A673 (cell line): Measurements from ENCODE around the gene SLC36A3. TPM values are rescaled to one million over a fixed set of nuclear protein-coding genes. Genes with fewer than 3 reads are reported as not detected.

Experiments
- BruUV-seq: library from RNA; stranded (reverse); fragments of 400-500 nt; replicated peaks from 2 replicates; lab custom pipeline; 2021; lab: Mats Ljungman, UMichigan
- CTCF ChIA-PET: fragments of 300-600 bp; sonication (Branson Sonifier 250); formaldehyde crosslinking; loops from one replicate; lab custom pipeline; 2022; ENCODE audit warnings: antibody characterized with exemption; lab: Charles Lee
- POLR2A ChIA-PET: fragments of 300-600 bp; sonication (Branson Sonifier 250); formaldehyde crosslinking; loops from one replicate; lab custom pipeline; 2022; ENCODE audit warnings: antibody characterized with exemption; ENCODE audit not compliant: low non-redundant PET; lab: Charles Lee
- DNase-seq: peaks from one replicate; pipeline ENCODE4 v3.0.0-alpha.2; 2015; ENCODE audit warnings: low spot score
- H3K27ac ChIP-seq: fragments of 200-600 bp; sonication (generic); 2 replicates; pipeline ENCODE4 v1.5.1; 2016; ENCODE audit warnings: mixed run types, low read depth, mild to moderate bottlenecking, mixed read lengths, antibody characterized with exemption, low read length; ENCODE audit not compliant: poor library complexity, severe bottlenecking
- H3K27me3 ChIP-seq: fragments of 200-600 bp; sonication (generic); replicated peaks from 2 replicates; pipeline ENCODE4 v1.6.1; 2017; ENCODE audit warnings: mixed run types, low read depth, mild to moderate bottlenecking, mixed read lengths, antibody characterized with exemption, low read length; ENCODE audit not compliant: insufficient read depth, poor library complexity
- H3K36me3 ChIP-seq: fragments of 200-600 bp; sonication (generic); 2 replicates; pipeline ENCODE4 v1.6.1; 2016; ENCODE audit warnings: mixed run types, mild to moderate bottlenecking, mixed read lengths, antibody characterized with exemption, low read length; ENCODE audit not compliant: insufficient read depth, poor library complexity, severe bottlenecking
- H3K4me1 ChIP-seq: fragments of 200-600 bp; sonication (generic); 2 replicates; pipeline ENCODE4 v1.6.1; 2017; ENCODE audit warnings: mixed run types, mild to moderate bottlenecking, mixed read lengths, antibody characterized with exemption, low read length; ENCODE audit not compliant: insufficient read depth, poor library complexity, severe bottlenecking
- H3K4me3 ChIP-seq: fragments of 200-600 bp; sonication (generic); 2 replicates; pipeline ENCODE4 v1.5.1; 2016; ENCODE audit warnings: low read depth, mixed run types, mild to moderate bottlenecking, mixed read lengths, low read length; ENCODE audit not compliant: poor library complexity, severe bottlenecking
- H3K9me3 ChIP-seq: fragments of 200-600 bp; sonication (generic); 2 replicates; pipeline ENCODE4 v1.6.1; 2016; ENCODE audit warnings: mixed run types, low read depth, mild to moderate bottlenecking, mixed read lengths, antibody characterized with exemption, low read length; ENCODE audit not compliant: poor library complexity, severe bottlenecking
- CTCF ChIP-seq: fragments of 300-800, 200-600 bp; sonication (generic); conservative IDR thresholded peaks from 2 replicates; pipeline ENCODE4 v1.5.1; 2017; ENCODE audit warnings: low read depth, mild to moderate bottlenecking, antibody characterized with exemption, low read length, moderate library complexity, mixed read lengths
- EZH2 ChIP-seq: fragments of 200-600 bp; sonication (generic); IDR thresholded peaks from 2 replicates; pipeline ENCODE4 v1.6.1; 2017; ENCODE audit warnings: borderline replicate concordance, low read depth, mild to moderate bottlenecking, mixed read lengths, antibody characterized with exemption, low read length; ENCODE audit not compliant: poor library complexity, severe bottlenecking
- intact Hi-C: fragments of 100-400 bp; cut with micrococcal nuclease; formaldehyde crosslinking; loops from one replicate; pipeline ENCODE4 v1.10.0; 2022; ENCODE audit not compliant: unreplicated experiment
- total RNA-seq: library from RNA; stranded (reverse); gene quantifications from 2 replicates; pipeline ENCODE4 v1.2.3, GENCODE V29; 2021

Gene SLC36A3
- total RNA-seq, 1 experiment from 2014 or later = not detected

GRCh38 chr5:151283120-151283825 is 20.3 kb downstream of the SLC36A3 start:
- intact Hi-C loops = no loop called here
- ChIA-PET POLR2A (no interaction called here), CTCF (interaction anchor here (0.6 kb wide), 1 partner anchor 27 kb away, joined by 3 read pairs; no protein-coding TSS in a partner anchor)
- Histone ChIP-seq H3K9me3 (no peaks in the 10 kb centered on the region), H3K4me1 (no peaks in the 10 kb centered on the region), H3K4me3 (no peak overlapping the region), H3K36me3 (no peaks in the 10 kb centered on the region), H3K27me3 (no peaks in the 10 kb centered on the region), H3K27ac (no peak overlapping the region)
- BruUV-seq = no TSS peak
- DNase-seq = no peak
- TF ChIP-seq CTCF = no peak
- TF ChIP-seq EZH2 = no peak

- POLR2A ChIA-PET = interaction anchor here (0.6 kb wide), 1 partner anchor 1017 kb away, joined by 3 read pairs; no protein-coding TSS in a partner anchor
- Histone ChIP-seq H3K4me3 (no peak overlapping the region), H3K9me3 (no peaks in the 10 kb centered on the region), H3K27ac (no peak overlapping the region), H3K4me1 (no peaks in the 10 kb centered on the region), H3K27me3 (peaks cover 9% of the 10 kb centered on the region), H3K36me3 (no peaks in the 10 kb centered on the region)
- intact Hi-C loops = no loop called here
- CTCF ChIA-PET = no interaction called here
- TF ChIP-seq CTCF = no peak
- TF ChIP-seq EZH2 = no peak
- no peak for DNase-seq
- no TSS peak for BruUV-seq
Measured at GRCh38 chr5:151281001-151281639, 22.4 kb downstream of the SLC36A3 start.

- ChIA-PET CTCF (no interaction called here), POLR2A (interaction anchor here (0.6 kb wide), 1 partner anchor 1016 kb away, joined by 3 read pairs; no protein-coding TSS in a partner anchor)
- intact Hi-C loops = no loop called here
Measured at GRCh38 chr5:151280443-151280842, 23.1 kb downstream of the SLC36A3 start.

More at GRCh38 chr5:151280443-151280842, 23.1 kb downstream of the SLC36A3 start:
- no TSS peak for BruUV-seq
- H3K9me3 ChIP-seq = no peaks in the 10 kb centered on the region
- no peaks in the 10 kb centered on the region for H3K4me1 ChIP-seq
- TF ChIP-seq EZH2 (no peak), CTCF (no peak)
- no peaks in the 10 kb centered on the region for H3K36me3 ChIP-seq
- no peak for DNase-seq
- no peak overlapping the region for H3K27ac ChIP-seq
- peaks cover 13% of the 10 kb centered on the region for H3K27me3 ChIP-seq
- H3K4me3 ChIP-seq = no peak overlapping the region
